Lung microvascular endothelial cell (primary cell): ENCODE measurements around the gene SBSN. TPM values are rescaled to one million over a fixed set of nuclear protein-coding genes. Genes with fewer than 3 reads are reported as not detected.

Experiments used
- DNase-seq, 2 donors: peaks; one replicate each; pipeline versions ENCODE4 v3.0.0 to v3.0.0-alpha.2; 2010; ENCODE audit warnings: low read depth in 2 of 2
- total RNA-seq: library from RNA; depleted of rRNA; stranded (reverse); fragments of >200 nt; gene quantifications from 2 replicates; pipeline ENCODE4 v1.2.1, GENCODE V29; 2014

The SBSN gene
- total RNA-seq, 1 donor from 2014 or later, result not detected

DNA sequence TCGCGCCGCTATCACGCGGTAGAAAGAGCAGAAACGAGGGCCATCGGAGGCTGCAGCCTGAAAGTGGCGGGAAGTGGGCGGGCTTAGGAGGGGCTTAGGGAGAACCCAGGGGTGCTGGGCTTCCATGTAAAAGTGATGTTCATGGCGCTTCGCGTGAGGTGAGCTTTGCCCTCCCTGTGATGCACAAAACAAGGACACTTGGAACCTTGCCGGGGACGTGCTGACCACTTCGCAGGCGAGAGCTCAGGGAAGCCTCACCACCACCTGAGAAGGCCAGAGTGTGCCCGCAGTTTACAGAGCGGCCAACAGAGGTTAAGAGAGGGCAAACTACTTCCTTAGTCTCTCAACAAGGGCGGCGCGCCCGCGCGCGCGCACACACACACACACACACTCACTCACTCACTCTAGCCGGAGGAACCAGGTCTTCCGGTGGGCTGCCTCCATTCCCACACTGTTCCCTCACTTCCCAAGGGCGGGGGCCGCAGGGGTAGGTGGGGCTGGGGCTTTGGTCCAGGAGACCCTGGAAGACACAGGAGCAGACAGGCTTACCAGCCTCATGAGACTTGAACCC is 5.8 kb upstream of the SBSN start:
- DNase-seq, result no peak

DNA sequence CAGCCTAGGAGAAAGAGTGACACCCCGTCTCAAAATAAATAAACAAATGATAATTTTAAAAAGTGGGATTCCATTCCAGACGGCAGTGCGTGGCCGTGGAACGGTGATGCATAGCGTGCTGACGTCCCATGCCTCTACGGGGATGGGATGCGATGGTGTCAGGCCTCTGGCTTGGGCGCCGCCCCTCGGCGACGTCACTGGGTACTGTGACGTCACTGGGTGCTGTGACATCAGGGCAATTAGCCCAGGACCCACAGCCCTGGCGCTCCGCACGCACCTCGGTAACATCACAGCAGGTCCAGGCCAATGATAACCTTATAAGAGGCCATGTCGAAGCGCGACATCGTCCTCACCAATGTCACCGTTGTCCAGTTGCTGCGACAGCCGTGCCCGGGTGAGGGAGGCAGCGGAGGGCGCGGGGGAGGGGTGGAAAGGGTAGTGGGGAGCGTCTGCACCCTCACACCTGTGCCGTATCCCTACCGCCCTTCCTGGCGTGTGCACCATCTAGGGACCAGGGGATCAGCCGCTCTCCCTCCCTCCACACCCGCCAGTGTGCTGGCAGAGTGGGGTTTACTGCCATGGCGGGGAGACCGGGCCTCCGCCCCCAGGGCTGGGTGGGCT is 5.2 kb upstream of the SBSN start, which contains the start of gene GAPDHS:
GAPDHS (plus strand) TSS at position 256 of the 621 bp plus-strand sequence; CDS start at position 328, 72 bp downstream.
- no peak for DNase-seq

DNA sequence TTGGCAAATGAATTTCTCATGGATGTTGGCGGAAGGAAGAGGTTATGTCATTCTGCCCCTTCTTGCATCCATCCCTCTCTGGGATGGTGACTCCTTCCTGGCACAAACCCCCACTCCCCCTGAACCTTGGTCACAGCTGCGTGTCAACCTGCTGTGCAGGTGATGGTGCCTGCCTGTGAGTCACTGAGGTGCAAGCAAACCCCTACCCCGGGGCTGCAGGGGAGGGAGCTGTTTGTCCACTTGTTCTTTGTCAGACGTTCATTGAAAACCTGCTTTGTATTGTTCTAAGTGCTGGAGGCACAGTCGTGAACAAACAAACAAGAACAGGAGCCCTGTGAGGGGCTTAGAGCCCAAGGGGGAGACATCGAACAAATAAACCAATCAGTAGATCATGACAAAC is 3.2 kb upstream of the SBSN start:
- DNase-seq, result no peak

GRCh38 chr19:35529241-35530218 is 1.4 kb upstream of the SBSN start:
- DNase-seq, result no peak

- DNase-seq, result no peak
Measured at GRCh38 chr19:35525873-35526272, 2.2 kb downstream of the SBSN start.

DNA sequence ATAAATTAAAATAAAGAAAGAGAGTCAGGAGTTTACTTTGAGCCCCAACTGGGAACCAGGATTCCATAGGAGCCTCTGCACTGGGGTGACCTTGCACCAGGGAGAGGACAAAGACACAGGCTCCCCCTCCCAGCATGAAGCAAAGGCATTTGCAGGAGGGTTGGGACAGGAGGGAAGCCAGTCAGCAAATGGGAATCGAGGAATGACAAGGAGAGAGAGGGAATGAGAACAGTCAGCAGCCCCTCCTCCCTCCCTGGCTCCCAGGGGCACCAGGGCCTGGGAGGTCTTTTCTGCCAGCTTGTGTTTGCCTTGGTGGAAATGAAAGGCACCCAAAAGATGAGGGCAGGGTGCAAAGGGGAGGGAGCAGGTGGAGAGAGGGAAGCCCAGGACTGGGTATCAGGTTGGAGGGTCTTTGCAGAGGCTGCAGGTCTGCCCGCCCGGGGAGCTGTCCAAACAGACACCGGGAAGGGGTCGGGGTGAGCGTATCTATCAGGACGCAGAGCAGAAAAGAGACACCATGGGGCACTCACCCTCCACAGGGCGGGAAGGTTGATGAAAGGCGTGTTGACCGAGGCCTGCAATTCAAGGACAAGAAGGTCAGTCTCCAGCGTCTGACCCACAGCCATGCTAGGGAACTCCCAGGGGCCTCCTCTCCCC is 3.8 kb downstream of the SBSN start:
- no peak for DNase-seq

- no peak for DNase-seq
Measured at GRCh38 chr19:35522745-35523327, 5.3 kb downstream of the SBSN start.

DNA sequence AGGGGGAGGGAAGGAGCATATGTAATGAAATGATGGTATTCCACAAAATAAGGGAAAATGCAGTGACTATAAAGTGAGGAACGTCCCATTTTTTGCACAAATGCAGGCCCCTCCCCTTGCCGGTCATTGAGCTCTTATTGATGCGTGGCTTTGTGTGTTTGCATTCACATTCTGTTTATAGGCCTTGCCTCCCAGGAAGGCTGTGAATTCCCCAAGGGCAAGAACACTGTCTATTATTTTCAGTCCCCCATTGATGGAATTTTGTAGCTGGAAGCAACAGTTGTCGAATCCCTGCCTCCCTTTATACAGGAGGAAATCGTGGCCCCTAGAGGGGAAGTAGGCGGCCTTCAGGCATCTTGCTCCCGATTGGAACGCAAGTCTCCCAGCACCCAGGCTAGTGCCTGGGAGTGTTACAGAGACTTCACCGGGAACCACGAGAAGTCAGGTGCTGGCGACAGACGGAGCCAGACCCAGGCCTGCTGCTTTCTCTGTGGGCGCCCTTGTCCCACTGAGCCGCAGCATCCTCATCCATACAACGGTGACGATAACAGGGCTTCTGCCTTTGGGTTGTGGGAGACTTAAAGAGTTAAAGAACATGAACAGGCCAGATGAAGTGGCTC is 6.9 kb downstream of the SBSN start:
- no peak for DNase-seq

DNA sequence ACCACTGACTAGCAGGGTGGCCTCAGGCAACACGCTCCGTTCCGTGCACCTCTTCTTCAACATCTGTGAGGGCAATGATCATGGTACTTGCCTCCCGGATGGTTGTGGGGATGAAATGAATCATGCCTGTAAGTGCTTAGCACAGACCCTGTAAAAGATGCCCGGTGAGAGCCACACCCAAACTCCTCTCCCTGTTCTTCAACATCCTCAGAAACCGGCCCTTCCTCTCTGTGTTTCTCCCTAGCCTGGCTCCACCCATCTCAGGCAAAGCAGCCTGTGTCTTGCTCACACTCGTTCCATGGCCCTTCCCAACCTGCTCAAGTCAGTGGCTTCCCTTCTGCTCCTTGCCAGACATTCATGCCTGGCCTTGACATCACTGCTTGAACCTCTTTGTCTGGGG is 8.8 kb downstream of the SBSN start:
- no peak for DNase-seq

GRCh38 chr19:35518313-35518712 is 9.8 kb downstream of the SBSN start:
- DNase-seq, result peak; percentile 11 to 48

GRCh38 chr19:35517342-35517741 is 10.8 kb downstream of the SBSN start:
- no peak for DNase-seq

DNA sequence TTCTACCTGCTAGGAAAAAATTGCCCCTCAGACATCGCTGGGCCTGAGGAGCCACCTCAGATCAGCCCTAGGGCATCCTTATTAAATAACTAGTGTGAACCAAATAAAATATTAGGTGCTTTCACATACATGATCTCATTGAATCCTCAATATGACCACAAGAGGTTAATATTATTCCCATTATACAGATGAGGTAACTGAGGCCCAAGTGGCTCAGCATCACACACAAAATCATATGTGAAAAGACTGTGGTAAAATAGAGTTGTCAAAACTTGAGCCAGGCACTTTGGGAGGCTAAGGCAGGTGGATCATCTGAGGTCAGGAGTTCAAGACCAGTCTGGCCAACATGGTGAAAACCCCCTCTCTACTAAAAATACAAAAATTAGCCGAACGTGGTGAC is 11.8 kb downstream of the SBSN start:
- DNase-seq, result no peak

DNA sequence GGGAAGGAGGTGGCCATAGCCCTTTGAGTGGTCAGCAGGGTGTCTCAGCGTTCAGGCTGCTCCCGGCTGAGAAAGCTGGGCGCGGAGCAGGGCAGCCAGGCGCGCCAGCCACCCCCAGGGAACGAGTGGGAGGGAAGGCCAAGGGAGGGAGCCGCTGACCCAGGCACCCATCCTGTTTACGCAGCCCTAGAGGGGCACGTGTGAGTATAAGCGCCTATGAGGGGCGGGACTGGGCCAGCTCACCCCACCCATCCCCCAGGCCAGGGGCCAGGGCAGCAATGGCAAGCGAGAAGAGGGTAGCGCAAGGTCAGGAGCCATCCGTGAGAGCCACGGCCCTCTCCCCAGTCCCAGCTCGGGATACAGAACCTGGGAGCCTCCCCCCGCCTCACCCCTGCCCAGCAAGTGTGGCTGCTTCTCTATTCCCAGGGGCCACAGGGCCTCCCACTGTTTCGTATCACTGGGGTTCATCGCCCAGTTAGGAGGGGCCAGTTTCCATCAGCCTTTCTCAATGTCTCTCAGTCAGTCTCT is 13.8 kb downstream of the SBSN start:
- no peak for DNase-seq

- DNase-seq, result no peak
Measured at GRCh38 chr19:35513628-35514281, 14.4 kb downstream of the SBSN start, which contains the start of gene DMKN. Gene DMKN, minus strand, starts transcription at chr19:35513649. Its CDS starts 174 bp downstream, at chr19:35513475.

GRCh38 chr19:35512831-35513627 is 15.1 kb downstream of the SBSN start:
- no peak for DNase-seq

GRCh38 chr19:35511337-35511736 is 16.8 kb downstream of the SBSN start:
- no peak for DNase-seq

GRCh38 chr19:35510626-35510964 is 17.5 kb downstream of the SBSN start:
- DNase-seq, result no peak

DNA sequence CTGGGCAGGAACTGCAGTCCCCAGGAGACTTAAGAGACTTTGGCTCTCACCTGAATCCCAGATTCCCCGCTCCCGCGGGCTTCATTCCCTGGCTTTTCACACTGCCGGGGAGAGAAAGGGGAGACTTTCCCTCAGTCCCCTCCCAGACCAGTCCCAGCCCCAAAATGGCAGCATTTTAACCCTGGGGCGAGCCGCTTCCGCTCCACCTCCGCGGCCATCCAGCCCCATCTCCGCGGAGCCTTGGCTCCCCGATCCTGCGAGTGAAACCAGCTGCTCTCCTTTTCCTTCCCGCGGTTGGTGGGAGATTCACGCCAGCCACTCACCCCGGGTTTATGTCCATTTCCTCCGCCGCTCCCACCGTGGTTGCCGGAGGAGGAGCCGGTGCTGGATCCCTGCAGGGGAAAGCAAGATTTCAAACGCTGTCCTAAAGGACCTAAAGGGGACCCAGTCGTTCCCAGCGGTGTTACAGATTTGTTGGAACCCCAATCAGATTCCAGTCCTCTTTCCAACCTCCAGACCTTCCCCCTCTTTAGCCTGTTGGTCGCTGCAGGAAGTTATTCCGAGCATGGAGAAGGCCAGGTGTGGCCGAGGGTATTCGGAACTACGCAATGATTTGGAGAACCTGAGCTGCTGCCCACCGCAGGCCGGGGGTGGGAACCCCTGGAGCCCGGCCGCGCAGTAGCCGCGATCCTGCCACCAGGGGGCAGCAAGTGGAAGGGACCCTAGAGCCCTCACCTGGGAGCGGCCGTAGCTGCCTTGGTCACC is 18.1 kb downstream of the SBSN start:
- peak; percentile 33 to 63 for DNase-seq
